ENCODE measurements around the gene KCNMB2.

Gene KCNMB2

GRCh38 chr3:178628037-178628436 is 91.8 kb downstream of the KCNMB2 start:
- Mint-ChIP-seq H3K27ac (no peak overlapping the region), H3K36me3 (ENCODE audit: low read depth) (no peaks in the 10 kb centered on the region), H3K9me3 (peaks cover 4% of the 10 kb centered on the region), H3K27me3 (ENCODE audit: low read depth) (no peaks in the 10 kb centered on the region), H3K4me1 (peaks cover 5% of the 10 kb centered on the region), H3K4me3 (no peak overlapping the region)
- TF ChIP-seq CTCF (IDR thresholded peaks at IDR 0.05; ENCODE audit: unreplicated experiment in 3 of 3), result no peak

GRCh38 chr3:178629430-178630178 is 93.4 kb downstream of the KCNMB2 start:
- Mint-ChIP-seq H3K4me3 (no peak overlapping the region), H3K9me3 (peaks cover 10% of the 10 kb centered on the region), H3K36me3 (ENCODE audit: low read depth) (peaks cover 5% of the 10 kb centered on the region), H3K4me1 (peaks cover 5% of the 10 kb centered on the region), H3K27ac (no peak overlapping the region), H3K27me3 (ENCODE audit: low read depth) (no peaks in the 10 kb centered on the region)
- no peak for TF ChIP-seq CTCF (IDR thresholded peaks at IDR 0.05; ENCODE audit: unreplicated experiment in 3 of 3)

GRCh38 chr3:178631950-178632349 is 95.7 kb downstream of the KCNMB2 start:
- no peak overlapping the region for H3K4me3 Mint-ChIP-seq
- peaks cover 5% of the 10 kb centered on the region for H3K36me3 Mint-ChIP-seq (ENCODE audit: low read depth)
- no peaks in the 10 kb centered on the region for H3K27me3 Mint-ChIP-seq (ENCODE audit: low read depth)
- peaks cover 10% of the 10 kb centered on the region for H3K9me3 Mint-ChIP-seq
- no peak for TF ChIP-seq CTCF (IDR thresholded peaks at IDR 0.05; ENCODE audit: unreplicated experiment in 3 of 3)
- peaks cover 5% of the 10 kb centered on the region for H3K4me1 Mint-ChIP-seq
- peak overlapping the region; percentile 39 to 70 (median 44) for H3K27ac Mint-ChIP-seq

- Mint-ChIP-seq H3K4me3 (no peak overlapping the region), H3K27me3 (ENCODE audit: low read depth) (no peaks in the 10 kb centered on the region), H3K36me3 (ENCODE audit: low read depth) (peaks cover 5% of the 10 kb centered on the region), H3K9me3 (peaks cover 10% of the 10 kb centered on the region), H3K27ac (no peak overlapping the region), H3K4me1 (peaks cover 5% of the 10 kb centered on the region)
- TF ChIP-seq CTCF (IDR thresholded peaks at IDR 0.05; ENCODE audit: unreplicated experiment in 3 of 3), result no peak
Observed at GRCh38 chr3:178634975-178635374, 98.7 kb downstream of the KCNMB2 start.

GRCh38 chr3:178637802-178638201 is 101.6 kb downstream of the KCNMB2 start:
- peaks cover 5% of the 10 kb centered on the region for H3K36me3 Mint-ChIP-seq (ENCODE audit: low read depth)

More at GRCh38 chr3:178637802-178638201, 101.6 kb downstream of the KCNMB2 start:
- no peak overlapping the region for H3K27ac Mint-ChIP-seq
- no peaks in the 10 kb centered on the region for H3K4me1 Mint-ChIP-seq
- H3K4me3 Mint-ChIP-seq, result no peak overlapping the region
- no peak for TF ChIP-seq CTCF (IDR thresholded peaks at IDR 0.05; ENCODE audit: unreplicated experiment in 3 of 3)
- H3K27me3 Mint-ChIP-seq (ENCODE audit: low read depth), result no peaks in the 10 kb centered on the region
- peaks cover 6% of the 10 kb centered on the region for H3K9me3 Mint-ChIP-seq
